Ovary (tissue), 9 donors: Measurements from ENCODE around the gene ABHD17C. TPM values are rescaled to one million over a fixed set of nuclear protein-coding genes. Genes with fewer than 3 reads are reported as not detected.

Source experiments
- DNase-seq, 5 donors: peaks; one replicate each; pipeline ENCODE4 v3.0.0-alpha.2; 2019 to 2020
- H3K27ac ChIP-seq, 2 donors: fragments of 200-600 bp; one replicate each; pipeline versions ENCODE4 v1.5.1 to v1.8.0; 2019 to 2022
- H3K27me3 ChIP-seq: fragments of 200-600 bp; one replicate; pipeline ENCODE4 v1.8.0; 2022
- H3K36me3 ChIP-seq: fragments of 200-600 bp; sonication (generic); one replicate; pipeline ENCODE4 v1.5.1; 2019
- H3K4me1 ChIP-seq: one replicate; pipeline ENCODE4 v1.8.1; 2013; ENCODE audit warnings: mild to moderate bottlenecking, moderate library complexity; ENCODE audit not compliant: insufficient read depth
- H3K4me3 ChIP-seq: fragments of 200-600 bp; sonication (generic); one replicate; pipeline ENCODE4 v1.5.1; 2017
- H3K9me3 ChIP-seq, 2 donors: fragments of 200-600 bp in 1 of 2; sonication (generic) in 1 of 2; one replicate each; pipeline versions ENCODE4 v1.5.1 to v1.8.1; 2013 to 2019; ENCODE audit warnings: mild to moderate bottlenecking in 1 of 2, moderate library complexity in 1 of 2
- CTCF ChIP-seq, 3 donors: fragments of 450-650 bp in 2 of 3; fragments of 200-600 bp in 1 of 3; IDR thresholded peaks; one replicate each; pipeline versions ENCODE4 v1.5.1 to v1.8.0; 2016 to 2022; ENCODE audit warnings: antibody characterized with exemption in 3 of 3, mild to moderate bottlenecking in 1 of 3
- EP300 ChIP-seq: sonication (generic); formaldehyde crosslinking; IDR thresholded peaks from one replicate; pipeline ENCODE4 v1.6.1; 2017; ENCODE audit warnings: antibody characterized with exemption
- POLR2A ChIP-seq: fragments of 450-650 bp; IDR thresholded peaks from one replicate; pipeline ENCODE4 v1.6.1; 2017; ENCODE audit warnings: antibody characterized with exemption, mild to moderate bottlenecking, moderate library complexity
- WGBS, 3 donors: extraction: QIAGEN DNeasy Blood & Tissue Kit in 1 of 3; methylation state at CpG; one replicate each; pipeline versions ENCODE4 v1.1.5 to v1.1.7; 2013 to 2017; 5-methylcytosine and 5-hydroxymethylcytosine counted together
- intact Hi-C, 4 donors: fragments of 100-400 bp; cut with DNase I; formaldehyde crosslinking; loops; one replicate each; pipeline versions ENCODE4 v1.11.0 to v1.15.1; 2022 to 2023
- polyA plus RNA-seq, 2 donors: library from polyadenylated mRNA; stranded (reverse); fragments of 200-250 nt in 1 of 2; fragments of 350-450 nt in 1 of 2; fragmentation: Illumina TruSeq in 1 of 2; extraction: RNeasy Lipid Tissue Mini Kit (QIAGEN cat#74804) in 1 of 2; gene quantifications; one replicate each; pipeline ENCODE4 v1.2.3, GENCODE V29; 2013 to 2014
- total RNA-seq, 7 donors: library from RNA; depleted of rRNA in 2 of 7; stranded (reverse); fragments of >200 nt in 2 of 7; fragmentation: NEBNext Ultra II Directional in 3 of 7; extraction: Animal tissue kit (Norgen Biotek cat#: 25700) in 3 of 7; gene quantifications; one replicate each; pipeline versions ENCODE4 v1.1.0 to v1.2.4, GENCODE V29; 2016 to 2023
- donor health status: DM: no; HTN: no; CAD: no; lungs with moderate emphysema.
- donor health status: DM: no; HTN: no; CAD: no.
- donor health status: Bipolar disorder and iron deficiency.
- donor health status: DM: yes; HTN: yes; CAD: no.
- donor health status: DM: no; HTN: no; CAD: no.
- donor health status: DM: yes; HTN: yes; CAD: no.

ABHD17C gene
- total and polyA plus RNA-seq, 9 donors: 1.2 to 5.6 (median 3.6) TPM

- Histone ChIP-seq H3K27me3 (no peaks in the 10 kb centered on the region), H3K27ac (no peak overlapping the region), H3K4me1 (no peaks in the 10 kb centered on the region), H3K36me3 (no peaks in the 10 kb centered on the region), H3K4me3 (no peak overlapping the region), H3K9me3 (no peaks in the 10 kb centered on the region)
- no peak for DNase-seq
- WGBS, 3 donors: 75 to 84% (median 80%) methylated on average over 16 of the region's 16 CpGs
- no peak for TF ChIP-seq CTCF (IDR thresholded peaks at IDR 0.05)
- no peak for TF ChIP-seq POLR2A
- no peak for TF ChIP-seq EP300
- intact Hi-C loops: no loop called here
Measured at GRCh38 chr15:80747317-80748053, 52.4 kb downstream of the ABHD17C start.

- H3K4me1 ChIP-seq: no peaks in the 10 kb centered on the region
- TF ChIP-seq POLR2A: no peak
- no peak for TF ChIP-seq CTCF (IDR thresholded peaks at IDR 0.05)
- no peak for TF ChIP-seq EP300
- no peak overlapping the region for H3K4me3 ChIP-seq
- no peaks in the 10 kb centered on the region for H3K27me3 ChIP-seq
- H3K36me3 ChIP-seq: no peaks in the 10 kb centered on the region
- WGBS, 3 donors: 96 to 97% (median 97%) methylated on average over 6 of the region's 6 CpGs
- no peaks in the 10 kb centered on the region for H3K9me3 ChIP-seq
- no peak overlapping the region for H3K27ac ChIP-seq
- no peak for DNase-seq
- intact Hi-C loops: no loop called here
Measured at GRCh38 chr15:80749589-80749988, 54.5 kb downstream of the ABHD17C start.

GRCh38 chr15:80750575-80750974 lies 55.5 kb downstream of the ABHD17C start:
- no peak overlapping the region for H3K4me3 ChIP-seq
- DNase-seq: no peak
- intact Hi-C loops: no loop called here
- no peaks in the 10 kb centered on the region for H3K27me3 ChIP-seq
- no peaks in the 10 kb centered on the region for H3K4me1 ChIP-seq
- no peaks in the 10 kb centered on the region for H3K9me3 ChIP-seq
- TF ChIP-seq POLR2A (no peak), CTCF (IDR thresholded peaks at IDR 0.05) (no peak), EP300 (no peak)
- 96 to 98% (median 98%) methylated on average over 4 of the region's 4 CpGs for WGBS, 3 donors
- H3K36me3 ChIP-seq: no peaks in the 10 kb centered on the region
- no peak overlapping the region for H3K27ac ChIP-seq

DNA sequence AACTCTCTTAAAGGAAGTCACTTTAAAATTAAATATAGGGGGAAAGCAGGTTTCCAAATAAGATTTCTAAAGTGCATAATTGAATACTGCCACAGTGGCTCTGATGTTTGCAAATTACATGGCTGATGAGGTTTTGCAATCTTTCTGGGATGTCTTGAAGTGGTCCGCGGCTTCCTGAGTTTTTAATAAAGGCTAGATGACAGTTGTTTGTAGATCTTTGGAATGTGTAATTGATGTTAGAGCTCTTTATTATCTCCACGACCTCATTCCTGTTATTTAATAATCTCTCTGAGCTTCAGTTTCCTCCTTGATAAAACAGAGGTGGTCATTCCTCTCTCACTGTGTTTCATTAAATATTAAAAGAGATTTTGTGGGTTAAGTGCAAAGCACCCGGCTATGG lies 57.1 kb downstream of the ABHD17C start:
- H3K4me3 ChIP-seq: no peak overlapping the region
- H3K27ac ChIP-seq: no peak overlapping the region
- H3K27me3 ChIP-seq: no peaks in the 10 kb centered on the region
- H3K4me1 ChIP-seq: no peaks in the 10 kb centered on the region
- no peaks in the 10 kb centered on the region for H3K9me3 ChIP-seq
- DNase-seq: no peak
- TF ChIP-seq CTCF (IDR thresholded peaks at IDR 0.05): no peak
- H3K36me3 ChIP-seq: no peaks in the 10 kb centered on the region
- intact Hi-C loops: no loop called here
- 44 to 57% (median 57%) methylated on average over 4 of the region's 4 CpGs for WGBS, 3 donors
